ENCODE data around the gene NOP9.
A peak's percentile ranks its signal among the peaks of the same experiment; 100 is the strongest.

The NOP9 gene

GRCh38 chr14:24325963-24326362 lies 26.3 kb downstream of the NOP9 start:
- no peak for DNase-seq (ENCODE audit: low spot score)

DNA sequence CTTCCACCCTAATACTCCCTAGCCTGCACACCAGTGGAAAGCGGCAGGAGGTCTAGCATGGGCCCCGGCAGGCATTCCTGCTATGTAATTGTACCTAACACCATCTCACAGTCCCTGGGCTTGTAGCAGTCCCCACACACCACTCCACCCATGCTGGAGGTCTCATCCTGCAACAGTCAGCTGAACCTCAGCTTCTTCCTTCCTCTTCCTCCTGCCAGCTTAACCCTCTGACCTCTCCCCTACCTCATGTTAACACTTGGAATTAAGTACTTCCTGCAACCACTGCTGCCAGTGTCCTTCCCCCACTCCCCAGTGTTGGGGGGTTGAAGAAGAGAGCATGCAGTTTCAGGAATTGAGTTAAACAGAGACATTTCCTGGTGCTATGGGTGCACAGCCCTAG lies 27.7 kb downstream of the NOP9 start:
- DNase-seq (ENCODE audit: low spot score) = no peak

DNA sequence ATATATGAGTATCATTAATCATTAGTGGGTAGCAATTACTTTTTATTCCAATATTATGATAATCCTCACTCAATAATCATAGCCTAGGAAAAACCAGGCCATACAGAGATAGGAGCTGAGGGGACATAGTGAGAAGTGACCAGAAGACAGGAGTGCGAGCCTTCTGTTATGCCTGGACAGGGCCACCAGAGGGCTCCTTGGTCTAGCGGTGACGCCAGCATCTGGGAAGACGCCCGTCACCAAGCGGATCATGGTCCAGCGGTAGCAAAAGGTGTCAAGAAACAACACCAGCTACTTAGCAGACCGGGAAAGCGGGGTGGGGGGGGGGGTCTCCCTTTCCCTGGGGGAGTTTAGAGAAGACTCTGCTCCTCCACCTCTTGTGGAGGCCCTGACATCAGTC lies 28.3 kb downstream of the NOP9 start:
- peak; percentile 45 for DNase-seq (ENCODE audit: low spot score)

- DNase-seq (ENCODE audit: low spot score) = no peak
These were observed 29.5 kb downstream of the NOP9 start for GRCh38 chr14:24329073-24329663.

DNA sequence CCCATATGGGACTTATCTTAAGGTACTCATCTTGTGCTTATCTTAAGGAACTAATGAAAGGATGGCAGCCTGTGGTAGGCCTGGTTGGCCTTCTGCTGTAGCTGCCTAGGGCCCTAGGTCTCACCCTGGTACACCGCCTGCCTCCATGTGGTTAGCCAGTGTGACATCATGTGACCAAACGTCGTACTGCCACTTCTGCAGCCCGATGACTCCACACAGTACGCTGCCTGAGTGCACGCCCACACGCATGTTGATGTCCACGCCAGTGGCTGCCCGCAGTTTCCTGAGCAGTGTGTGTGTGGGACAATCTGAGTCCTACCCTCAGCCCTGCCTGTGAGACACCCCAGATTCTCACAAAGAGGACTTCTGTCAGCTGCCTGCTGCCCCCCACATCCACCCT lies 30.1 kb downstream of the NOP9 start:
- no peak for DNase-seq (ENCODE audit: low spot score)

GRCh38 chr14:24330973-24331674 lies 31.5 kb downstream of the NOP9 start:
- no peak for DNase-seq (ENCODE audit: low spot score)

DNA sequence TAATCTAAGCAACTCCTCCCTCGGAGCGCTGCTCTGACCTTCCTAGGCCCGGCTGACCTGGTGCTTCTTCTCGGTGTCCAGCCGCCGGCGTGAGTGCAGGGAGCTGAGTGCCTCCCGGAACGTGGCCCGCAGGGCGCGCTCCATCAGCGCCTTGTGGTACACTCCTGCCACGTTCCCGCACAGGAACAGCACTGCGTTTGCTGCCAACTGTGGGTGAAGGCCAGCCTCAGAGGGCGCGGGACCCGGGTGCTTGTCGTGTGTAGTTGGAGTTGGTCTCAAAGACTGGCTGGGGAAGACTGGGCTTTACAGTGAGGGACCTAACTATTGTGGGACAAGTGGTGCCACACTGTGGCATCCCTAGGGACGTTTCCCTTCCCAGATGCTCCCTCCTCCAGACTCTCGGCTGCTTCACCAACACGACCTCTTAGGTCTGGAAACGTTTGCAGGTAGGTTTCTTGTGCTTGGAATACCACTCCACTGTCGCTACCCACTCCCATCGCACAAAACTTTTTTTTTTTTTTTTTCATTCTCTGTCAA lies 32.1 kb downstream of the NOP9 start:
- DNase-seq (ENCODE audit: low spot score) = no peak

GRCh38 chr14:24332268-24332993 lies 32.8 kb downstream of the NOP9 start:
- peak; percentile 56 for DNase-seq (ENCODE audit: low spot score)

- no peak for DNase-seq (ENCODE audit: low spot score)
These were observed 35.0 kb downstream of the NOP9 start, which contains the start of gene ADCY4 for GRCh38 chr14:24334431-24335291. Gene ADCY4 (minus strand): TSS chr14:24335071. CDS start chr14:24334652, 419 bp downstream.

- DNase-seq (ENCODE audit: low spot score) = no peak
These were observed 36.0 kb downstream of the NOP9 start for GRCh38 chr14:24335461-24336171.

GRCh38 chr14:24337144-24337823 lies 37.6 kb downstream of the NOP9 start:
- no peak for DNase-seq (ENCODE audit: low spot score)

- no peak for DNase-seq (ENCODE audit: low spot score)
These were observed 38.1 kb downstream of the NOP9 start for GRCh38 chr14:24337824-24338175.

- no peak for DNase-seq (ENCODE audit: low spot score)
These were observed 39.2 kb downstream of the NOP9 start for GRCh38 chr14:24338843-24339242.

DNA sequence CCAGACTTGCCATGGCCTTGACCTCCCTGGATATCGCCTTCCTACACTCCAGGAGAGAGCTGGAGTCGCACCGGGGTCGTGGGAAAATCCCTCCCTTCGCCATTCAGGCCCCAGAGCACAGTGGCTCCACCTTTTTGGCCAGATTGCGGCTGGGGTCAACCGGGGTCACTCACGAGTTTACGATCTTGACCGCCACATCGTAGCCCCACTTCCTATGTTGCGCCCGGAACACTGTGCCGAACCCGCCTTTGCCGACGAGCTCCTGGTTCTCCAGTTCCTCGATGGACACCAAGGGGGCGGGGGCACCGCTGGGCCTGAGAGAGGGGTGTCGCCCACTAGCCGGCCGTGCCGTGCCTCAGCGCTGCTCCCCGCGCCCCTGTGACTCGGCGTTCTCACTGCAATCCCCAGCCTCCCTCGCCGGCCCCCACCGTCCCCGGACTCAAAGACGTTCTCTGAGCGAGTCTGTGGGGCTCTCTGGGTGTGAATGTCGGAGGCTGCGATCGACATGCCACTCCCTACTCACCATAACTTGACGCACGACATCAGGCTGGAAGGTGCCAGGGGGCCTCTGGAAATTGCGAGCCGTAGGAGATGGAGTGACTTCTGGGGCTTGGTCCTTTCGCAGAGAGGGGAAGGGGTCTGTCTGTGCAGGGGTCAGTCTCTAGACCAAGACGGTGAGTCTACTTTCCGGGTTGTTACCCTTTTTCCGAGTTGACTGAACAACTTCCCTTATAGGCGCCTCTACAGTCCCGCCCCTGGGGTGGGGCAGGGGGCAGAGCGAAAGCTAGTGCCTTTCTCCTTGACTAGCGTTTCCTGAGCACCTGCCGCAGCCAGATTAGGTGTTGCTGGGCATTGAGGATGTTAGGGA lies 39.9 kb downstream of the NOP9 start, which contains the start of gene RIPK3:
TSS of gene RIPK3 (minus strand) at position 708 of the 868 bp plus-strand sequence. CDS start at position 543, 165 bp downstream.
- no peak for DNase-seq (ENCODE audit: low spot score)

DNA sequence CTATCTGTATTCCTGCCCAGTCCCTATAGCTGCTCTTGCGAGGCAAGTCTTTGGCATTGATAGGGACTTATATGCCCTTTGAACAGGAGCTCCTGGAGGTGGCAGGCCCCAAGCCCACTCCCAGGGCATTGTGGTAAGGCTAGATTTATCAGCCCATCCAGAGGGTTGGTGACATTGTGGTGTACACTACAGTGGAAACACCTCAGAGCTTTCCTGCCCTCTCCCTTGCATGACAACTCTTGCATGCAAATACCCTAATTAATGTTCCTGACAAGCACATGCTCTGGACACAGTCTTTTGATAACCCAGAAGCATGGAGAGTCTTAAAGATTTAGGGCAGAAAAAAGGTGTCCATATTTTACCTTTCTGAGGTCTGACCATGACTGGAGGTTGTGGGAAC lies 41.0 kb downstream of the NOP9 start:
- DNase-seq (ENCODE audit: low spot score) = no peak

DNA sequence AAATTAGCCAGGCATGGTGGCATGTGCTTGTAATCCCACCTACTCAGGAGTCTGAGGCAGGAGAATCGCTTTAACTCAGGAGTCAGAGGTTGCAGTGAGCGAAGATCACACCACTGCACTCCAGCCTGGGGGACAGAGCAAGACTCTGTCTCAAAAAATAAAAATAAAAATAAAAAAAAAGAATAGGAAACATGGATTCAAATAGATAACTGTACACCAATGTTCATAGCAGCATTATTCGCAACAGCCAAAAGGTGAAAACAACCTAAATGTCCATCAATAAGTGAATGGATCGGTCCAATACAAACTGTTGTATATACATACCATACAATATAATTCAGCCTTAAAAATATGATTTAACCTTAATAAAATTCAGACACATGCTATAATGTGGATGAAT lies 43.2 kb downstream of the NOP9 start:
- no peak for DNase-seq (ENCODE audit: low spot score)

GRCh38 chr14:24343795-24344660 lies 44.4 kb downstream of the NOP9 start:
- DNase-seq (ENCODE audit: low spot score) = no peak

DNA sequence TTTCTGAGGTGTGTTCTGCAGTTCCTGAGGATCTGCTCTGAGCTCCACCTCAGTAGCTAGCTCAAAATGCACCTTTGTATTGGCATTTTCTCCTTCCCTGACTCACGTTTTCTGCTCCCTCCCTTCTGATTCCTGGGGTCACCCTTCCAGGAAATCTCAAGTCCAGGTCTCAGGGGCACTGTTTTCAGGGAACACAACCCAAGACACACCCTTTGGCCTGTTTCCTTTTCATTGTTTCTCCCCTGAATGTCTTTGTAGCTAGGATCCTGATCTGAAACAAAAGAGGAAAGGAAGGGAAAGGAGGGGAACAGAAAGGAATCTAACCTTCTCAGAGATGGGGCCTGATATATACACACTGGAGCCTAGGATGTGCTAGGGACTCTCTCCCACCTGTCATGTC lies 47.5 kb downstream of the NOP9 start:
- DNase-seq (ENCODE audit: low spot score) = no peak

DNA sequence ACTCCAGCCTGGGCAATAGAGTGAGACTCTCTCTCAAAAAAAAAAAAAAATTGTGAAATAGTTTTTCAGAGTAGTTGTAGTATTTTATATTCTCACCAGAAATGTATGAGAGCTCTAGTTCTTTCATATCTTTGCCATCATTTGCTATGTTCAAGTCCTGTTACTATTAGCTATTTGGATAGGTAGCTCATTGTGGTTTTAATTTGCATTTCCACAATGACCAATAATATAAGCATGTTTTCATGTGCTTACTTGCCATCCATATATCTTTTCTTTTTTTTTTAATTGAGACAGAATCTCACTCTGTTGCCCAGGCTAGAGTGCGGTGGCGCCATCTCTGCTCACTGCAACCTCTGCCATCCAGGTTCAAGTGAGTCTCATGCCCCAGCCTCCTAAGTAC lies 48.5 kb downstream of the NOP9 start:
- no peak for DNase-seq (ENCODE audit: low spot score)

Measured in cerebellar cortex (tissue), 1 donor.